GM23338 (cell line): ENCODE measurements around the gene PPP1R36. TPM values are rescaled to one million over a fixed set of nuclear protein-coding genes. Genes with fewer than 3 reads are reported as not detected.

Source experiments
- ATAC-seq: fragments of 200-7000 bp; cut with Tn5 transposase; 3 replicates; pipeline ENCODE4 v1.9.1; 2020
- DNase-seq: peaks from one replicate; pipeline ENCODE4 v3.0.0-alpha.2; 2015; ENCODE audit warnings: low spot score
- H2AFZ ChIP-seq: fragments of 200-600 bp; sonication (generic); 2 replicates; pipeline ENCODE4 v1.8.0; 2016; ENCODE audit warnings: antibody characterized with exemption, mild to moderate bottlenecking, moderate library complexity
- H3F3A ChIP-seq: fragments of 200-600 bp; sonication (generic); replicated peaks from 2 replicates; pipeline ENCODE4 v1.8.0; 2017; ENCODE audit warnings: antibody characterized with exemption, mixed run types, low read depth
- H3K27ac ChIP-seq: fragments of 200-600 bp; sonication (generic); 2 replicates; pipeline ENCODE4 v1.6.1; 2016; ENCODE audit warnings: low read depth
- H3K27me3 ChIP-seq: fragments of 200-600 bp; sonication (generic); 2 replicates; pipeline ENCODE4 v1.8.0; 2016; ENCODE audit warnings: mild to moderate bottlenecking, mixed run types, moderate library complexity; ENCODE audit not compliant: insufficient read depth
- H3K36me3 ChIP-seq: fragments of 200-600 bp; sonication (generic); 2 replicates; pipeline ENCODE4 v1.8.0; 2016; ENCODE audit warnings: mild to moderate bottlenecking; ENCODE audit not compliant: insufficient read depth
- H3K4me1 ChIP-seq: fragments of 200-600 bp; sonication (generic); 2 replicates; pipeline ENCODE4 v1.8.0; 2016; ENCODE audit warnings: mild to moderate bottlenecking, moderate library complexity; ENCODE audit not compliant: insufficient read depth
- H3K4me2 ChIP-seq: fragments of 200-600 bp; sonication (generic); 2 replicates; pipeline ENCODE4 v1.7.1; 2017; ENCODE audit warnings: mixed run types
- H3K4me3 ChIP-seq: fragments of 200-600 bp; sonication (generic); 2 replicates; pipeline ENCODE4 v1.6.1; 2016; ENCODE audit warnings: mixed run types
- H3K79me2 ChIP-seq: fragments of 200-600 bp; sonication (generic); replicated peaks from 2 replicates; pipeline ENCODE4 v1.8.0; 2017; ENCODE audit warnings: mild to moderate bottlenecking; ENCODE audit not compliant: insufficient read depth
- H3K9me2 ChIP-seq: fragments of 200-600 bp; sonication (generic); 2 replicates; pipeline ENCODE4 v1.8.0; 2017; ENCODE audit not compliant: insufficient read depth
- H4K20me1 ChIP-seq: fragments of 200-600 bp; sonication (generic); replicated peaks from 2 replicates; pipeline ENCODE4 v1.8.0; 2017; ENCODE audit warnings: mild to moderate bottlenecking; ENCODE audit not compliant: insufficient read depth
- H3K27ac Mint-ChIP-seq: 2 replicates; pipeline ENCODE4 v1.8.0; 2020; ENCODE audit warnings: inconsistent platforms, mild to moderate bottlenecking, moderate library complexity, mixed read lengths
- H3K27me3 Mint-ChIP-seq: 3 replicates; pipeline ENCODE4 v1.8.0; 2022; ENCODE audit warnings: low read depth, mild to moderate bottlenecking, moderate library complexity, mixed read lengths, inconsistent platforms; ENCODE audit not compliant: insufficient read depth, poor library complexity
- H3K36me3 Mint-ChIP-seq: 3 replicates; pipeline ENCODE4 v1.8.0; 2021; ENCODE audit warnings: low read depth, mild to moderate bottlenecking, inconsistent platforms, moderate library complexity, mixed read lengths
- H3K4me1 Mint-ChIP-seq: 3 replicates; pipeline ENCODE4 v1.8.0; 2020; ENCODE audit warnings: mild to moderate bottlenecking, inconsistent platforms, mixed read lengths
- H3K4me3 Mint-ChIP-seq: 3 replicates; pipeline ENCODE4 v1.8.0; 2021; ENCODE audit warnings: moderate library complexity, mild to moderate bottlenecking, inconsistent platforms, mixed read lengths
- H3K9me3 Mint-ChIP-seq: 3 replicates; pipeline ENCODE4 v1.8.0; 2020; ENCODE audit warnings: moderate library complexity, mild to moderate bottlenecking, inconsistent platforms, mixed read lengths
- CREB1 ChIP-seq: fragments of 250-450 bp; sonication (Bioruptor Pico); IDR thresholded peaks from 2 replicates; pipeline ENCODE4 v1.5.0; 2020; ENCODE audit warnings: low read depth, mild to moderate bottlenecking, moderate library complexity
- EZH2 ChIP-seq: fragments of 200-600 bp; sonication (generic); IDR thresholded peaks from one replicate; pipeline ENCODE4 v1.8.0; 2017; ENCODE audit warnings: antibody characterized with exemption, mild to moderate bottlenecking, low read depth; ENCODE audit not compliant: unreplicated experiment
- EZH2phosphoT487 ChIP-seq: fragments of 200-600 bp; sonication (generic); IDR thresholded peaks from one replicate; pipeline ENCODE4 v1.8.1; 2018; ENCODE audit warnings: antibody characterized with exemption; ENCODE audit not compliant: unreplicated experiment
- NANOG ChIP-seq: IDR thresholded peaks from 2 replicates; pipeline ENCODE4 v1.6.1; 2016; ENCODE audit warnings: antibody characterized with exemption, borderline replicate concordance
- POLR2AphosphoS5 ChIP-seq: IDR thresholded peaks from 2 replicates; pipeline ENCODE4 v1.6.1; 2016; ENCODE audit warnings: antibody characterized with exemption, low read depth
- STAT1 ChIP-seq: IDR thresholded peaks from one replicate; pipeline ENCODE4 v1.6.1; 2016; ENCODE audit warnings: antibody characterized with exemption; ENCODE audit not compliant: unreplicated experiment
- ZNF114 ChIP-seq: fragments of 250-450 bp; sonication (Bioruptor Pico); IDR thresholded peaks from 2 replicates; pipeline ENCODE4 v1.5.0; 2020; ENCODE audit warnings: mild to moderate bottlenecking, moderate library complexity
- ZNF331 ChIP-seq: fragments of 250-450 bp; sonication (Bioruptor Pico); IDR thresholded peaks from 2 replicates; pipeline ENCODE4 v1.5.0; 2020; ENCODE audit warnings: low read depth, mild to moderate bottlenecking, moderate library complexity
- polyA plus RNA-seq: library from polyadenylated mRNA; unstranded; fragments of >200 nt; fragmentation: Nextera tagmentation; extraction: Ambion mirVana; gene quantifications from 2 replicates; pipeline ENCODE4 v1.2.1, GENCODE V29; 2016
- total RNA-seq: library from RNA; depleted of rRNA; stranded (reverse); fragments of >200 nt; shearing (Covaris generic); gene quantifications from 2 replicates; pipeline ENCODE4 v1.2.3, GENCODE V29; 2014
- TF ChIP-seq, protein P1 (sequence below): IDR thresholded peaks from 2 replicates; pipeline ENCODE4 v1.6.1; 2016; ENCODE audit warnings: antibody characterized with exemption
- TF ChIP-seq, protein P2 (sequence below), 2 experiments: fragments of 200-600 bp in 1 of 2; sonication (generic) in 1 of 2; conservative IDR thresholded peaks; 2 replicates each; pipeline versions ENCODE4 v1.5.1 to v1.6.1; 2016 to 2017; ENCODE audit warnings: antibody characterized with exemption in 2 of 2, low read depth in 2 of 2, mild to moderate bottlenecking in 2 of 2, moderate library complexity in 1 of 2
- TF ChIP-seq, protein P3 (sequence below): IDR thresholded peaks from one replicate; pipeline ENCODE4 v1.6.1; 2018; ENCODE audit warnings: antibody characterized with exemption; ENCODE audit not compliant: unreplicated experiment

Gene PPP1R36
- total and polyA plus RNA-seq, 2 experiments from 2014 or later: 0.42 to 1.4 TPM

DNA sequence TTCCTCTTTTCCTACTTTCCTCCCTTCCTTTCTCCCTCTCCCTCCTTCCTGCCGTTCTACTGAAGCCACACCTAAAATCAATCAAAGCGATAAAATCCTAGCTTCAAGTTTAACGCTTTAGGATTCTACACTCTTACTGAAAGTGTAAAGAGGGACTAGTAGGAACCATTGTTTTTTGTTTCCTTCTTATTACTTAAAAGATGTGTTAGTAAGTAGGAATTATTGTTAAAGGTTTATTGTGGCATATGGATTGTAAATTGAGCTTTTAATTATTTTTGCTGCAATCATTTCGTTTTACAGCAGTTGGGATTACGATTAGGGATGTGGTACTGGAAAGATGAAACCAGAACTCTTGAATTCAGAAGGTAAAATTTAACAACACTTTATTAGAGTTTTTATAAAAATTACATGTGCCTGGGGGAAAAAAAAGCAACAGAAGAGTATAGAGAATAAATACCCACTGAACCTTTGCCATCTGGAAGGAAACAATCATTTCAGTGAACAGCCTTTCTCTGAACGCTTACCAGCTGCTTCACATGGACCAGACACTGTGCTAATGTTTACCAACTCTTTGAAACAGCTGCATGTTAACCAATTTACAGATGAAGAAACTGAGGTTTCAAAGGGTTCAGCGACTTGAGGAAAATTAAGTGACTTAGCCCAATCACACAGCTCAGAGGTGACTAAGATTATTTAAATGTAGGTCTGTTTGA, 1.0 kb downstream of the PPP1R36 start:
- peaks cover 17% of the 10 kb centered on the region for H3K4me1 Mint-ChIP-seq
- Histone ChIP-seq H4K20me1 (no peaks in the 10 kb centered on the region), H3K36me3 (no peaks in the 10 kb centered on the region), H3K27me3 (peaks cover 11% of the 10 kb centered on the region), H3K4me2 (peak overlapping the region; percentile 87), H3K4me3 (peak overlapping the region; percentile 61), H3K9me2 (no peaks in the 10 kb centered on the region), H3F3A (no peaks in the 10 kb centered on the region), H2AFZ (no peak overlapping the region), H3K27ac (no peak overlapping the region), H3K79me2 (peaks cover 11% of the 10 kb centered on the region), H3K4me1 (peaks cover 12% of the 10 kb centered on the region)
- no peak for DNase-seq
- no peaks in the 10 kb centered on the region for H3K9me3 Mint-ChIP-seq
- no peak for ATAC-seq
- H3K4me3 Mint-ChIP-seq: peak overlapping the region; percentile 64
- no peaks in the 10 kb centered on the region for H3K36me3 Mint-ChIP-seq
- H3K27ac Mint-ChIP-seq: no peak overlapping the region
- H3K27me3 Mint-ChIP-seq: peaks cover 10% of the 10 kb centered on the region
- no peak for TF ChIP-seq EZH2phosphoT487
- TF ChIP-seq, protein P1, sequence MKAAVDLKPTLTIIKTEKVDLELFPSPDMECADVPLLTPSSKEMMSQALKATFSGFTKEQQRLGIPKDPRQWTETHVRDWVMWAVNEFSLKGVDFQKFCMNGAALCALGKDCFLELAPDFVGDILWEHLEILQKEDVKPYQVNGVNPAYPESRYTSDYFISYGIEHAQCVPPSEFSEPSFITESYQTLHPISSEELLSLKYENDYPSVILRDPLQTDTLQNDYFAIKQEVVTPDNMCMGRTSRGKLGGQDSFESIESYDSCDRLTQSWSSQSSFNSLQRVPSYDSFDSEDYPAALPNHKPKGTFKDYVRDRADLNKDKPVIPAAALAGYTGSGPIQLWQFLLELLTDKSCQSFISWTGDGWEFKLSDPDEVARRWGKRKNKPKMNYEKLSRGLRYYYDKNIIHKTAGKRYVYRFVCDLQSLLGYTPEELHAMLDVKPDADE: no peak
- TF ChIP-seq EZH2: no peak
- no peak for TF ChIP-seq CREB1
- no peak for TF ChIP-seq POLR2AphosphoS5
- TF ChIP-seq, protein P2, sequence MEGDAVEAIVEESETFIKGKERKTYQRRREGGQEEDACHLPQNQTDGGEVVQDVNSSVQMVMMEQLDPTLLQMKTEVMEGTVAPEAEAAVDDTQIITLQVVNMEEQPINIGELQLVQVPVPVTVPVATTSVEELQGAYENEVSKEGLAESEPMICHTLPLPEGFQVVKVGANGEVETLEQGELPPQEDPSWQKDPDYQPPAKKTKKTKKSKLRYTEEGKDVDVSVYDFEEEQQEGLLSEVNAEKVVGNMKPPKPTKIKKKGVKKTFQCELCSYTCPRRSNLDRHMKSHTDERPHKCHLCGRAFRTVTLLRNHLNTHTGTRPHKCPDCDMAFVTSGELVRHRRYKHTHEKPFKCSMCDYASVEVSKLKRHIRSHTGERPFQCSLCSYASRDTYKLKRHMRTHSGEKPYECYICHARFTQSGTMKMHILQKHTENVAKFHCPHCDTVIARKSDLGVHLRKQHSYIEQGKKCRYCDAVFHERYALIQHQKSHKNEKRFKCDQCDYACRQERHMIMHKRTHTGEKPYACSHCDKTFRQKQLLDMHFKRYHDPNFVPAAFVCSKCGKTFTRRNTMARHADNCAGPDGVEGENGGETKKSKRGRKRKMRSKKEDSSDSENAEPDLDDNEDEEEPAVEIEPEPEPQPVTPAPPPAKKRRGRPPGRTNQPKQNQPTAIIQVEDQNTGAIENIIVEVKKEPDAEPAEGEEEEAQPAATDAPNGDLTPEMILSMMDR (conservative IDR thresholded peaks at IDR 0.05; ENCODE audit: low read depth in 2 of 2): no peak
- TF ChIP-seq, protein P3, sequence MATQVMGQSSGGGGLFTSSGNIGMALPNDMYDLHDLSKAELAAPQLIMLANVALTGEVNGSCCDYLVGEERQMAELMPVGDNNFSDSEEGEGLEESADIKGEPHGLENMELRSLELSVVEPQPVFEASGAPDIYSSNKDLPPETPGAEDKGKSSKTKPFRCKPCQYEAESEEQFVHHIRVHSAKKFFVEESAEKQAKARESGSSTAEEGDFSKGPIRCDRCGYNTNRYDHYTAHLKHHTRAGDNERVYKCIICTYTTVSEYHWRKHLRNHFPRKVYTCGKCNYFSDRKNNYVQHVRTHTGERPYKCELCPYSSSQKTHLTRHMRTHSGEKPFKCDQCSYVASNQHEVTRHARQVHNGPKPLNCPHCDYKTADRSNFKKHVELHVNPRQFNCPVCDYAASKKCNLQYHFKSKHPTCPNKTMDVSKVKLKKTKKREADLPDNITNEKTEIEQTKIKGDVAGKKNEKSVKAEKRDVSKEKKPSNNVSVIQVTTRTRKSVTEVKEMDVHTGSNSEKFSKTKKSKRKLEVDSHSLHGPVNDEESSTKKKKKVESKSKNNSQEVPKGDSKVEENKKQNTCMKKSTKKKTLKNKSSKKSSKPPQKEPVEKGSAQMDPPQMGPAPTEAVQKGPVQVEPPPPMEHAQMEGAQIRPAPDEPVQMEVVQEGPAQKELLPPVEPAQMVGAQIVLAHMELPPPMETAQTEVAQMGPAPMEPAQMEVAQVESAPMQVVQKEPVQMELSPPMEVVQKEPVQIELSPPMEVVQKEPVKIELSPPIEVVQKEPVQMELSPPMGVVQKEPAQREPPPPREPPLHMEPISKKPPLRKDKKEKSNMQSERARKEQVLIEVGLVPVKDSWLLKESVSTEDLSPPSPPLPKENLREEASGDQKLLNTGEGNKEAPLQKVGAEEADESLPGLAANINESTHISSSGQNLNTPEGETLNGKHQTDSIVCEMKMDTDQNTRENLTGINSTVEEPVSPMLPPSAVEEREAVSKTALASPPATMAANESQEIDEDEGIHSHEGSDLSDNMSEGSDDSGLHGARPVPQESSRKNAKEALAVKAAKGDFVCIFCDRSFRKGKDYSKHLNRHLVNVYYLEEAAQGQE: no peak
- no peak for TF ChIP-seq ZNF114 (CRISPR knock-in tag)

DNA sequence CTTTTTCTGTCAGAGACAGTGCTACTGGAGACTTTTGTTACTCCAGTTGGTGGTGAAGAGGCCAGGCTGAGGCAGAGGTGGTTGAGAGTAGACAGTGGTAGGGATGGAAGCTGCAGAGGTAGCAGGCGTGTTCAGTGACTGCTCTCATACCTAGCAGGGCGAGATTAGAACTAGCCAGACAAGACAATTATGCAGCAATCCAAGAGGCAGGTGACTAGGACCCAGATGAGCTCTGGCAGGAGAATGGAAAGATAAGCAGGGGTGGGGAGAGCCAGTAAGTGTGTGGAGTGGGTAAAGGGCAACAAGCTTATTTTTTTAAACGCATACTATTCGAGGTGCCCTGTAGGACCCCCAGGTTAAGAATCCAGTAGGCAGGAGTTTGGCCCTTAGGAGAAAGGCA, 4.8 kb downstream of the PPP1R36 start:
- no peak overlapping the region for H2AFZ ChIP-seq
- no peaks in the 10 kb centered on the region for H3K79me2 ChIP-seq
- H4K20me1 ChIP-seq: no peaks in the 10 kb centered on the region
- H3K4me1 ChIP-seq: peaks cover under 1% of the 10 kb centered on the region
- peaks cover 11% of the 10 kb centered on the region for H3K27me3 ChIP-seq
- H3K4me3 Mint-ChIP-seq: no peak overlapping the region; the same call in 2 of the 3 replicates
- H3K27ac Mint-ChIP-seq: no peak overlapping the region
- H3K4me3 ChIP-seq: no peak overlapping the region
- H3K9me2 ChIP-seq: no peaks in the 10 kb centered on the region
- no peaks in the 10 kb centered on the region for H3K9me3 Mint-ChIP-seq
- peaks cover 9% of the 10 kb centered on the region for H3K4me1 Mint-ChIP-seq
- H3K36me3 ChIP-seq: no peaks in the 10 kb centered on the region
- DNase-seq (no peak), ATAC-seq (no peak)
- no peaks in the 10 kb centered on the region for H3K36me3 Mint-ChIP-seq
- no peak overlapping the region for H3K4me2 ChIP-seq
- H3K27ac ChIP-seq: no peak overlapping the region
- no peaks in the 10 kb centered on the region for H3F3A ChIP-seq
- H3K27me3 Mint-ChIP-seq: peaks cover 8% of the 10 kb centered on the region
- TF ChIP-seq, protein P1: no peak
- TF ChIP-seq NANOG (no peak), ZNF331 (CRISPR knock-in tag) (no peak), POLR2AphosphoS5 (no peak), EZH2 (no peak), ZNF114 (CRISPR knock-in tag) (no peak), STAT1 (no peak)
- TF ChIP-seq, protein P3: no peak
